ENCODE measurements around the gene LEFTY1. TPM values are rescaled to one million over a fixed set of nuclear protein-coding genes. Genes with fewer than 3 reads are reported as not detected.

LEFTY1 gene
- total RNA-seq, 4 donors from 2014 or later, result 1.5 to 15.6 (median 5.6) TPM

GRCh38 chr1:225872075-225872430 lies 16.9 kb downstream of the LEFTY1 start:
- H3K27ac ChIP-seq, result no peak overlapping the region
- no peak overlapping the region for H3K4me3 ChIP-seq
- DNase-seq, result no peak
- H3K27me3 ChIP-seq, result no peaks in the 10 kb centered on the region
- H3K36me3 ChIP-seq, result peaks cover 0 to 62% (median 3%) of the 10 kb centered on the region in 3 donors
- TF ChIP-seq CTCF (IDR thresholded peaks at IDR 0.05), result no peak
- TF ChIP-seq POLR2A (IDR thresholded peaks at IDR 0.05), result no peak
- H3K9me3 ChIP-seq, result no peaks in the 10 kb centered on the region
- H3K4me1 ChIP-seq, result peaks cover 0 to 14% (median 0%) of the 10 kb centered on the region in 4 donors

DNA sequence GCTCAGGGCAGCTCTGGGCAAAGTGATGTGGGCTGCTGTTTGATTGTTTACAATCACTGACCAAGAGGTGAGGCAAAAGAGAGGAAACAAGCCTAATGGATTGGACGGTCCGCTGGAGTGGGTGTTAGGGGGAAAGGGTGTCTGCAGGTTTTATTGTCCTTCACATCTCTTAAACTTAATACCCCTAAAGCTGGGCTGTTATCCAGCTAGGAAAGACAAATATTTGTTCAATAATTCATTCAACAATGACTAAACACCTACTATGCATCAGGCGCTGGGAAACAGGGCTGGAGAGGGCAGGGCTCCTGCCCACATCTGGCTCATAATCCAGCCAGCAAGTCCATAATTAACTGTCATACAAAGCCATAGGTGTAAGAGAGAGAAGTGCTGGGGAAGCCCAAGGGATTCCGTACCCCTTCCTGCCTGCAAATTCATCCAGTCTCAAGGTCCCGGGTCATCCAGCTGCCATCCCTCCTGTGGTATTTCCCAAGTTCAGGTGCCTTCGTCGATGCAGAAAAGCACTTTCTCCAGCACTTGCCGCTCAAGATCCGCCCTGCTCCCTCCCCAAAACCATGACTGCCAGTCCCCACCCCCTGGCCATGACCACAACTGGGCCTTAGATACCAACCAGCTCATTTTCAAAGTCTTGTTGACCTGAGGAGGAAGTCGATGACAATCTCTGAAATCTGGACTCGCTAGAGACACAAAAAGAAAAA lies 17.4 kb downstream of the LEFTY1 start:
- no peak overlapping the region for H3K4me3 ChIP-seq
- no peak for TF ChIP-seq POLR2A (IDR thresholded peaks at IDR 0.05)
- no peak for TF ChIP-seq CTCF (IDR thresholded peaks at IDR 0.05)
- peaks cover 0 to 9% (median 3%) of the 10 kb centered on the region in 4 donors for H3K4me1 ChIP-seq
- H3K36me3 ChIP-seq, result peaks cover 0 to 68% (median 3%) of the 10 kb centered on the region in 3 donors
- no peak for DNase-seq
- no peak overlapping the region for H3K27ac ChIP-seq
- no peaks in the 10 kb centered on the region for H3K9me3 ChIP-seq
- no peaks in the 10 kb centered on the region for H3K27me3 ChIP-seq

DNA sequence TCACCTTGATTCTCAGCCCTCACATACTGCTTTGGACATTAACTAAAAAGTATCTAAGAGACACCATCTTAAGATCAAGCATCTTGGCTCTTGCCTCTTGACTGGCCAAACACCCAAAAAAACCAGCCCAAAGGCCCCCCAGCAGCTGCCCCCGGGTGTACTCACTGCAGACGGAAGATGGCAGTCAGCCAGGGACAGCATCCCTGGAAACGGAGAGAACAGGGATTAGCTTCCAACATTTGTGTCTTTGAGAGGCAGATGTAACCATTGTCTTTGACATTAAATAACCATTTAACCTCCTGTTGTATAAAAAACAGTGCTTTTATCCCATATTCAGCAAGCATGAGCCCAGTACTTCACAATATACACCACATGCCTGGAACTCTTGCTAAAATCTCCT lies 18.0 kb downstream of the LEFTY1 start:
- Histone ChIP-seq H3K27ac (no peak overlapping the region), H3K36me3 (peaks cover 0 to 74% (median 3%) of the 10 kb centered on the region in 3 donors)

GRCh38 chr1:225868631-225869330 lies 20.2 kb downstream of the LEFTY1 start:
- Histone ChIP-seq H3K27me3 (no peaks in the 10 kb centered on the region), H3K27ac (no peak overlapping the region), H3K36me3 (peaks cover 0 to 82% (median 0%) of the 10 kb centered on the region in 3 donors), H3K4me3 (no peak overlapping the region), H3K9me3 (no peaks in the 10 kb centered on the region), H3K4me1 (peaks cover 0 to 11% (median 5%) of the 10 kb centered on the region in 4 donors)
- no peak for DNase-seq
- TF ChIP-seq CTCF (IDR thresholded peaks at IDR 0.05) (no peak), POLR2A (IDR thresholded peaks at IDR 0.05) (no peak)

More for the DNA sequence above, 18.0 kb downstream of the LEFTY1 start:
- Histone ChIP-seq H3K4me3 (no peak overlapping the region), H3K4me1 (peaks cover 0 to 10% (median 5%) of the 10 kb centered on the region in 4 donors), H3K9me3 (no peaks in the 10 kb centered on the region), H3K27me3 (no peaks in the 10 kb centered on the region)
- no peak for TF ChIP-seq CTCF (IDR thresholded peaks at IDR 0.05)
- TF ChIP-seq POLR2A (IDR thresholded peaks at IDR 0.05), result no peak
- DNase-seq, result no peak

- H3K27ac ChIP-seq, result no peak overlapping the region
- peaks cover 0 to 11% (median 5%) of the 10 kb centered on the region in 4 donors for H3K4me1 ChIP-seq
- TF ChIP-seq POLR2A (IDR thresholded peaks at IDR 0.05) (no peak), CTCF (IDR thresholded peaks at IDR 0.05) (no peak)
- peaks cover 0 to 92% (median 0%) of the 10 kb centered on the region in 3 donors for H3K36me3 ChIP-seq
- H3K9me3 ChIP-seq, result no peaks in the 10 kb centered on the region
- DNase-seq, result no peak
- H3K27me3 ChIP-seq, result no peaks in the 10 kb centered on the region
- H3K4me3 ChIP-seq, result no peak overlapping the region
Observed at GRCh38 chr1:225866981-225867380, 22.0 kb downstream of the LEFTY1 start.

Data from Peyer's patch (tissue), 4 donors.